Measurements from ENCODE around the gene U2AF1L4.
"Not testable (repeated sequence)": the region's sequence is repeated elsewhere in the genome, so short reads cannot be mapped to it uniquely, and the experiment has no call there.

U2AF1L4 gene

GRCh38 chr19:35780058-35780457 is 34.8 kb upstream of the U2AF1L4 start:
- DNase-seq = no peak

GRCh38 chr19:35779033-35779432 is 33.8 kb upstream of the U2AF1L4 start:
- no peak for DNase-seq

GRCh38 chr19:35777961-35778360 is 32.7 kb upstream of the U2AF1L4 start:
- DNase-seq = no peak

GRCh38 chr19:35777086-35777841 is 32.0 kb upstream of the U2AF1L4 start:
- no peak for DNase-seq

GRCh38 chr19:35776102-35776788 is 31.0 kb upstream of the U2AF1L4 start:
- DNase-seq = no peak

- peak; percentile 96 for DNase-seq
Measured at GRCh38 chr19:35775298-35776101, 30.3 kb upstream of the U2AF1L4 start, which contains the start of gene ARHGAP33. Gene ARHGAP33, plus strand, starts transcription at chr19:35775564. Its CDS starts 95 bp downstream, at chr19:35775659.

- no peak for DNase-seq
Measured at GRCh38 chr19:35775046-35775297, 29.8 kb upstream of the U2AF1L4 start.

GRCh38 chr19:35774274-35775045 is 29.2 kb upstream of the U2AF1L4 start:
- no peak for DNase-seq

GRCh38 chr19:35773020-35773806 is 28.0 kb upstream of the U2AF1L4 start:
- peak; percentile 91 for DNase-seq

GRCh38 chr19:35772362-35772761 is 27.1 kb upstream of the U2AF1L4 start:
- not testable (repeated sequence) for DNase-seq

- DNase-seq = no peak
Measured at GRCh38 chr19:35768082-35768421, 22.8 kb upstream of the U2AF1L4 start.

GRCh38 chr19:35767288-35768081 is 22.3 kb upstream of the U2AF1L4 start:
- peak; percentile 35 for DNase-seq

GRCh38 chr19:35766571-35767104 is 21.4 kb upstream of the U2AF1L4 start:
- no peak for DNase-seq

GRCh38 chr19:35764432-35765315 is 19.5 kb upstream of the U2AF1L4 start:
- no peak for DNase-seq

GRCh38 chr19:35760711-35761349 is 15.6 kb upstream of the U2AF1L4 start:
- no peak for DNase-seq

GRCh38 chr19:35759697-35760096 is 14.5 kb upstream of the U2AF1L4 start:
- no peak for DNase-seq

GRCh38 chr19:35757749-35758608 is 12.8 kb upstream of the U2AF1L4 start, which contains the start of gene PROSER3:
Gene PROSER3, plus strand, starts transcription at chr19:35758176. Its CDS starts 40 bp downstream, at chr19:35758216.
- DNase-seq = peak; percentile 98

- DNase-seq = peak; percentile 74
Measured at GRCh38 chr19:35757231-35757748, 12.1 kb upstream of the U2AF1L4 start.

All from kidney glomerular epithelial cell (primary cell).